Adrenal gland (tissue), 5 donors: Measurements from ENCODE around the gene TRRAP.
A peak's percentile ranks its signal among the peaks of the same experiment; 100 is the strongest.

Source experiments
- POLR2A ChIP-seq, 2 donors: fragments of 450-650 bp; IDR thresholded peaks; one replicate each; pipeline ENCODE4 v1.6.1; 2017; ENCODE audit warnings: antibody characterized with exemption in 2 of 2, mild to moderate bottlenecking in 2 of 2, moderate library complexity in 1 of 2
- TF ChIP-seq, protein P1 (sequence below), 6 experiments: fragments of 450-650 bp in 4 of 6; fragments of 200-600 bp in 2 of 6; sonication (generic) in 1 of 6; IDR thresholded peaks; 1 replicate in 5 of 6; 2 replicates in 1 of 6; pipeline versions ENCODE4 v1.5.1 to v1.8.0; 2016 to 2021; ENCODE audit warnings: antibody characterized with exemption in 6 of 6, mild to moderate bottlenecking in 2 of 6, moderate library complexity in 1 of 6
- donor health status: DM: no; HTN: no; CAD: no.

DNA sequence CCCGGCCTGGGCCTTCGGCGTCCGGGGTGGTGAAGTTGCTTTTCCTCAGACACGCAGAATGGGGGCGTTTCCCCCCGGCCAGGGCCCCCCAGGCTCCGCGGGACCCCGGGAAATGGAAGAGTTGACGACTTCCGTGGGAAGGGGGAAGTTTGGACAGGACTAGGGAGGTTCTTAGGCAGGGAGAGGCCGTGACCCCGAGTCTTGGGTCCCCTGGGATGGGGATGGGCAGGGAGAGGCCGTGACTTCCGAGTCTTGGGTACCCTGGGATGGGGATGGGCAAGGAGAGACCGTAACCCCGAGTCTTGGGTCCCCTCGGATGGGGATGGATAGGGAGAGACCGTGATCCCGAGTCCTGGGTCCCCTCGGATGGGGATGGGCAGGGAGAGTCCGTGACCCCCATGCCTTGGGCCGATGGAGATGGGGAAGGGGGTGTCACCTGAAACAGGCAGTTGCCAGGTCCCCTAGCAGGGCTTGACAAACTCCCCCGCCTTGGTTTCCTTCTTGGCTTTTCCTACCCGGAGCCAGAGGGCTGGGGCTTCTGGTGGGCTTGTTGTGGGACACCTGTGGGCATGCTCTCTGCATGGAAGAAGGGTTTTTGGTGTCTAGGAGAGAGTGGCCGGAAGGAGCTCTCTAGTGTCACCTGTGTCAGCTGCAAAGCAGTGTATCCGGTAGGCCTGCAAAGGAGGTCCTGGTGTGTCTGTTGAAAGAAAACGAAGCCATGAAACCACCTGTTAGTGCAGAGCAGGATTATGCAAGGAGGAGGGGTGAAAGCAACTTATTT is 1.1 kb downstream of the TRRAP start:
- TF ChIP-seq, protein P1, sequence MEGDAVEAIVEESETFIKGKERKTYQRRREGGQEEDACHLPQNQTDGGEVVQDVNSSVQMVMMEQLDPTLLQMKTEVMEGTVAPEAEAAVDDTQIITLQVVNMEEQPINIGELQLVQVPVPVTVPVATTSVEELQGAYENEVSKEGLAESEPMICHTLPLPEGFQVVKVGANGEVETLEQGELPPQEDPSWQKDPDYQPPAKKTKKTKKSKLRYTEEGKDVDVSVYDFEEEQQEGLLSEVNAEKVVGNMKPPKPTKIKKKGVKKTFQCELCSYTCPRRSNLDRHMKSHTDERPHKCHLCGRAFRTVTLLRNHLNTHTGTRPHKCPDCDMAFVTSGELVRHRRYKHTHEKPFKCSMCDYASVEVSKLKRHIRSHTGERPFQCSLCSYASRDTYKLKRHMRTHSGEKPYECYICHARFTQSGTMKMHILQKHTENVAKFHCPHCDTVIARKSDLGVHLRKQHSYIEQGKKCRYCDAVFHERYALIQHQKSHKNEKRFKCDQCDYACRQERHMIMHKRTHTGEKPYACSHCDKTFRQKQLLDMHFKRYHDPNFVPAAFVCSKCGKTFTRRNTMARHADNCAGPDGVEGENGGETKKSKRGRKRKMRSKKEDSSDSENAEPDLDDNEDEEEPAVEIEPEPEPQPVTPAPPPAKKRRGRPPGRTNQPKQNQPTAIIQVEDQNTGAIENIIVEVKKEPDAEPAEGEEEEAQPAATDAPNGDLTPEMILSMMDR (IDR thresholded peaks at IDR 0.05), result peak in 2 of 6 experiments; percentile 34 to 36
- no peak for TF ChIP-seq POLR2A (IDR thresholded peaks at IDR 0.05)
